ENCODE measurements around the gene ACSS3.
"Not testable (repeated sequence)": the region's sequence is repeated elsewhere in the genome, so short reads cannot be mapped to it uniquely, and the experiment has no call there.

Gene ACSS3

DNA sequence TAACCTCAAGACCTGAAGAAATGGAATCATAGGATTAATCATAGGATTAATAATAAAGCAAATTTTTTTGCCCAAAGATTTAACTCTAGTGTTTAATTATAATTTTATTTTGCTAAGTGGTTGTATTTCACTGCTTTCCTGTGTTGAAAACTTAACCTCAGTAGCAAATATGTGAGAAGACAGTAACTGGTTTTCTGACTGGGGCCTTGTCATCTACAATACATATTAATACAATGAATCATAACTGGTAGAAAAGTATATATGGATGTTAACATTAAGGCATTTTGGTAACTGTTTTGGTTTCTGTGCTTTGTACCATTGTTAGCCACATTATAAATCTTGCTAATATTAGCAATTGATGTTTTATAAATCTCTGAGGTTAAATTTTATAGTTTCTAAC is 92.2 kb downstream of the ACSS3 start:
- DNase-seq: no peak

DNA sequence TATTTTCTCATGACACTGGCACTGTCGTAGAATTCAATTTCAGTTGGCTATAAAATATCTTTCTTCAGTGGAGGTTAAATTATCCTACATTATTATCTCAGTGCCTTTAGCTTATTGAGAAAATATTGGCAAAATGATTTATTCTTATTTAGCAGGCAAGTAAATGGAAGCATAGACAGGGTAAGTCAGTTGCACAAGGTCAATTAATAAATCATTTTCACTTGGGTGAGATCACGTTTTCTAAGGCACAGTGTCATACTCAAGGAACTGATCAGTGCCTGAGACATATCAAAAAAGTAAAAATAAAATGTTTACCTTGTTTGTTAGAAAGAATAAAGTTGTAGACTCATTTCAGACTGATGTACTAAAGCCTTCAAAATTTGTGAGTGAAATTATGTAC is 95.0 kb downstream of the ACSS3 start:
- DNase-seq: no peak

DNA sequence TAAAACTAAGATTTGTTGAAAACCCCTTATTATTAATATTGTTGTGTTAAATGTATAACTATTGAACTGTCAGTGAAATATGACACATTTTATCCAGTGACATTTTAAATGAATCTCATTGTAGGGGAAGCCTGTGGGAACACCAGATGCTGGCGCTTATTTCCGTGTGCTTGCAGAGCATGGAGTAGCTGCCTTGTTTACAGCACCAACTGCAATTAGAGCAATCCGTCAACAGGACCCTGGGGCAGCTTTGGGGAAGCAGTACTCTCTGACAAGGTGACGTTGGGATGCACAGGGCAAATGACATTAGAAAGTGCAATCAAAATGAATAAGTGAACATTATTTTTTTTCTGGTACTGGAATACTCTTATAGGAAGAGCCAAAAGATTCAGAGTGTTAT is 96.8 kb downstream of the ACSS3 start:
- DNase-seq: no peak

DNA sequence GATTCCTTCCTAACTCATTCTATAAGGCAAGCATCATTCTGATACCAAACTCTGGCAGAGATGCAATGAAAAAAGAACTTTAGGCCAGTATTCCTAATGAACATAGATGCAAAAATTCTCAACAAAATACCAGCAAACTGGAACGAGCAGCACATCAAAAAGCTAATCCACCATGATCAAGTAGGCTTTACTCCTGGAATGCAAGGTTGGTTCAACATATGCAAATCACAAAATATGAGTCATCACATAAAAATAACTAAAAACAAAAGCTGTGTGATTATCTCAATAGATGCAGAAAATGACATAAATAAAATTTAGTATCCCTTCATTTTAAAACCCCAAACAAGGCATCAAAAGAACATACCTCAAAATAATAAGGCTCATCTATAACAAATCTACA is 98.9 kb downstream of the ACSS3 start:
- no peak for DNase-seq

DNA sequence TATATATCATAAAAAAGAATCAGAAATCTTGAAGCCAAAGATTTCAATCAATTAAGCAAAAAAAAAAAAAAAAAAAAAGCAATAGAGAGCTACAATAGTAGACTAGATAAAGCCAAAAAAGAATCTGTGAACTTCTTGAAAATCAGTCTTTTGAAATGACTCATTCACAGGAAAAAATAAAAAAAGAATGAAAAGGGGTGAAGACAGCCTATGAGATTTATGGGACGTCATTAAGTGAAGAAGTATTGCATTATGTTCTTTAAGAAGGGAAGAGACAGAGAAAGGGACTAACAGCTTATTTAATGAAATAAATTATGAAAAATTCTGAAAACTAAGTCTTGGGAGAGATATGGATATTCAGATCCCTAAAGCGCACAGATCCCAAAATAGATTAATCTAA is 103.8 kb downstream of the ACSS3 start:
- no peak for DNase-seq

DNA sequence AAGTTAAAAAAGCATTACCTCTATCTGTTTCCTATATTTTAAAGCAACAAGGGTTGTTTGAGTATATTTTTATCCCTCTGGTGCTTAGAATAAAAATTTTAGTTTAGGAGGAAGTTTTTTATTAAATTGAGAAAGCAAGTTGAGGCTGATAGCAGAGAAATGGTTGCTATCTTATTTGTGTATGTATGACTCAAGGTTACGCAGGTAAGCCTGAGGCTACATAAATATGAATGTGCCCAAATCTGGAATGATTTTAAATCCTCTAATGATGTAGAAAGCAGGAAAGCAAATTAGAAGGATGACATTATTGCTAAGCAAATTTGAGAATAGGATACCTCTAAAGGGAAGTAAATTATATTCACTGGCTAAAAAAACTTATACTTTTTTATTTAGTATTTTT is 109.8 kb downstream of the ACSS3 start:
- DNase-seq: no peak

DNA sequence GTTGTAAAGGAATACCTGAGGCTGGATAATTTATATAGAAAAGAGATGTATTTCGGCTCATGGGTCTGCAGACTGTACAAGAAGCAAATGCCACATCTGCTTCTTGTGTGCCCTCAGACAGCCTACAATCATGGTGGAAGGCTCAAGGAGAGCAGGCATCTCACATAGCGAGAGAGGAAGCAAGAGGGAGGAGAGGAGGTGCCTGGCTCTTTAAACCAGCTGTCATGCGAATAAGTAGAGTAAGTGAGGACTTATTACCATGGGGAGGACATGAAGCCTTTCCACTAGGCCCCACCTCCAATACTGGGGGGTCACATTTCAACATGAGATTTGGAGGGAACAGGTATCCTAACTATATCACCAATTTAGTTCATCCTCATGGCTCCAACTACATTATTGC is 118.7 kb downstream of the ACSS3 start:
- DNase-seq: no peak

DNA sequence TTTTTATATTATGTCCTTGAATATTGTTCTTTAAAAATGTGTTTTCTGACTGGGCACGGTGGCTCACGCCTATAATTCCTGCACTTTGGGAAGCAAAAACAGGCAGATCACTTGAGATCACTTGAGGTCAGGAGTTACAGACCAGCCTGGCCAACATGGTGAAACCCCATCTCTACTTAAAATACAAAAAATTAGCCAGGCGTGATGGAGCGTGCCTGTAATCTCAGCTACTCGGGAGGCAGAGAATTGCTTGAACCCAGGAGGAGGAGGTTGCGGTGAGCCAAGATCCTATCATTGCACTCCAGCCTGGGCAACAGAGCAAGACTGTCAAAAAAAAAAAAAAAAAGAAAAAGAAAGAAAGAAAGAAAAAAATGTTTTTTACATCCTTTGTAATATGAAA is 122.7 kb downstream of the ACSS3 start:
- not testable (repeated sequence) for DNase-seq

DNA sequence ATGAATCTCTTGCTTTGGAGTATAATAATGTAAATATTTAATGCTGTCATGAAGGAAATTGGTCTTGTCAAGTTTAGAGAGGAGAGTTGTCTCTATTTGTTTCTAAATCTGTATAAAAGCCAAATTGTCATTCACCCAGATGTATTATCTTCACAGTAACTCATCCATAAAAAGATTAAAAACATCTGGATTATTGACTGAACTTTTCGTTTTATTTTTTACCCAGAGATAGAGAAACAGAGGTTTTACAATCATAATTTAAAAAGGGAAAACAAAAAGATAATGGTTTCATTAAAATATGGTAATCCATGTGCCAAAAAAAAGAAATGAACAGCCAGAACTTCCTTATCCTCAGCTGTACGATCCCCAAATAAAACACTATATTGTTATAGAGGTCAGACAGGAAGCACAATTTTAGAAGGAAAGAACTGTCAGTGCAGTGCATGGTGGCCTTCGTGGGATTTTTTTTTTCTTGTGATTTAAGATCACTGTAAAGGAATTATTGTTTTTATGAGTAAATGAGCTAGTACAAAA is 125.9 kb downstream of the ACSS3 start:
- DNase-seq: no peak

DNA sequence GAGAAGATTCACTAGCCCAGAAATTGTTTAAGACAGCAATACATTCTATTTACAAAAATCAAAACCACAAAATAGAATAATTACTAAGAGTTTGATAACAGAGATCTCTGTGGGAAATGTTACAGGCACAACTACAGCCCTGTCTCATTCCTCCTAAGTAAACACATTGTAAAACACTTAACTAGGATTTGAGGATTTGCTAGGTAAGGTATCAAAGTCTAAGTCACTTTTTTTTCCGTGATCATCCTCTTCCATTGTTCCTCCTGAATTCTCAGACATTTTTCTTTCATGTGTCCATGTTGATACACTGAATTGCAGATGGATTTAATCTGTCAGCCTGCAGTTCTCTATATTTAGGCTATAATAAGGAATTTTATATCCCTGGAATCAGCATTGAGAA is 127.5 kb downstream of the ACSS3 start:
- no peak for DNase-seq

DNA sequence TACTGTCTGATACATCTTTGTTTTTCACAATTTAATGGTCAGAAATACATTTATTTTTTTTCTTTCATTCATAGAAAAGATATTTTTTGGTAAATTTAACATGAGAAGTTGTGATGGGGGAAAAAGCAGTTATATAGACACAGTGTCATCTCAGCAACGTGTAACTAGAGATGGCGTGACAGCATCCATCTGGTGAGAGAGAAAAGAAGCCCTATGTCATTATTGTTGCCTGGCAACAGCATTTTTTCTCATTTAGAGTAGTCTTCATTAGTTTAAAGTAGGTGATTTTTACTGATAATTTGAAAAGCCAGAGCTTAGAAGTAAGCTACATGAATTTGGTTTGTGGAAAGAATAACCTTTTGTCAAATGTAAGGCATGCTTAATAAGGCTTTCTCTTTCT is 128.6 kb downstream of the ACSS3 start:
- DNase-seq: no peak

DNA sequence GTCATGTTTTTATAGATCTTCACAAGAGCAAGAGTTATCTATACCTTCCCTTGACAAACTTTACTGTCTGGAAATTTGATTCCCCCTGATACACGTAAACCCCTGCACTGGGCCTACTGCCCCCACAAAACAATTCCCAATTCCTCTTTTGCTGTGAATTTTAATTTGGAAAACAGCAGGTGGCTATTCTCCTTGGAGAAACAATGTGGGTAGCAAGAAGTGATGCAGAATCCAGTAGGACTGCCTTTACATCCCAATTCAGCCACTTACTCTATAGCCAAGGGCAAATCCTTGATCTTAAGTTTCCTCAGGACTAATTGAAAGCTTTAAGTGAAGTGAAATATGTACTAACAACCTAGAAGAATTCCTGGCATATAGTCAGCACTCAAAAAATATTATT is 129.3 kb downstream of the ACSS3 start:
- DNase-seq: no peak

DNA sequence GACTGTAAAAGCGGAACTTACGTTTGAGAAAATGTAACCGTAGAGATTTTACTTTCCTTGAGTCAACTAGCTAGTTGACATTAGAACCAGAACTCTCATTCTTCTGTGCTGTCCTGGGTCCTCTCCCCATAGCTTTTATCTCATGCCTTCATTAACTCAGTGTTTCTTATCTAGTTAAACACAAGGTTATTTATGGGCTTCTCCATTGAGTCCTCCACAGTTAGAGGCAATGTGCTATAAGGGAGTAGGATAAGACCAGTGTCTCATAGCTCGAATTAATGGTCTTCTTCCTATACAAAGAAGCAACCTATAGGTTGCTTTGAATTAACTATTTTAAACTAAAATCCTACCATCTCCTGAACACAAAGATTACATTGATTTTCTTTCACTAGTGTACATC is 129.8 kb downstream of the ACSS3 start:
- no peak for DNase-seq

DNA sequence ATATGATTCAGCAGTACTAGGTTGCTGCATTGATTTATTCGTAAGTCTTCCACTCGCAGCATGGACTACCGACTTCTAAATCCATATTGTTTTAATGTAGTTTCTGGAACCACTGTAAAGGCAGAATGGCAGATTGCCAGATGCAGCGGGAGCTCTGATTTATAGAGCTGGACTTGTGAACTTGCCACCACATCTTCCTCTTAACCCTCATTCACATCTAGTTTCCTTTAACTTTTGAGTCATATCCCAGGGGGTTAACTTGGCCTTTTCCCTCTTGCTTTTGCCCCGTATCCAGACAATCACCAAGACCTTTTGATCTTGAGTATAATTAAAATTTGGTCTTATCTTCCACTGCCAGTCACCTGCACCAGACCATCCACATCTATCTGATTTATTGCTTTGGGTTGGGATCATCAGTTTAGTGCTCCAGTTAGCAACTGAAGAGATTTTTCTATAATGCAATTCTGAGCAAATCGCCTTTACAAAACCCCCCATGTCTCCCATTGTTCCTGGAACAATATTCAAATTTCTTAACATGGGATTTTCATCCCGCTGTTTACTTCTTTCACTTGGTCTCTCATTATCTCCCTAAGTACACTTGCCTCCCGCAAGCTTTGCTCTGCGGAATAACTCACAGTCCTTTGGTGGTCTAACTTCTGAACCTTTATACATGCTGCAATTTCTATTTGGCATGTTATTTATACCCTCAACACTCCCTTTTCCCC is 130.5 kb downstream of the ACSS3 start:
- DNase-seq: no peak

DNA sequence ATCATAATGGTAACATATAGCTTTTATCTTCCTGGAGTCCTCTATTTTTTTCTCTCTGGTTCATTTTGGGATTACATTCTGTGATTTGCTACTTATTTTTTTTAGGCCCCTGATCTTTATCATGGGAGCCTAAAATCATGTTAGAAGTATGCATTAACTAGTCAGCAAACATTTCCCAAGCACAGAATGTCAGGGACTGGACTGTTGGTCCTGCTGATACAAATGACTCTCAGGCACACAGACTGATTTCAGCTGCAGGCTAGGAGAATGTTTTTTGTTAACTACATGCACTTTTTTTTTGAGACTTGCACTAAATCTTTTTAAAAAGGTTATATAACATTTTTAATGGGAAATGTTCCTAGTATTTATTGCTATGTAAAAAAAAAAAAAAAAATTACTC is 131.1 kb downstream of the ACSS3 start:
- no peak for DNase-seq

DNA sequence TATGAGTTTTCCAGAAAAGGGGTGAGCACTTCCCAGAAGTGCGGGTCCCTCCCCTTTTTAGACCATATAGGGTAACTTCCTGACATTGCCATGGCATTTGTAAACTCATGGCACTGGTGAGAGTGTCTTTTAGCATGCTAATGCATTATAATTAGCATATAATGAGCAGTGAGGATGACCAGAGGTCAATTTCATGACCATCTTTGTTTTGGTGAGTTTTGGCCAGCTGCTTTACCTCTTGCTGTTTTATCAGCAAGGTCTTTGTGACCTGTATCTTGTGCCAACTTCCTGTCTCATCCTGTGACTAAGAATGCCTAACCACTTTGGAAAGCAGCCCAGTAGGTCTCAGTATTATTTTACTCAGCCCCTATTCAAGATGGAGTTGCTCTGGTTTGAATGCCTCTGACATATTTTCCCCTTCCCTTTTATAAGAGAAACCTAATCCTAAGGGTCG is 131.9 kb downstream of the ACSS3 start:
- not testable (repeated sequence) for DNase-seq

DNA sequence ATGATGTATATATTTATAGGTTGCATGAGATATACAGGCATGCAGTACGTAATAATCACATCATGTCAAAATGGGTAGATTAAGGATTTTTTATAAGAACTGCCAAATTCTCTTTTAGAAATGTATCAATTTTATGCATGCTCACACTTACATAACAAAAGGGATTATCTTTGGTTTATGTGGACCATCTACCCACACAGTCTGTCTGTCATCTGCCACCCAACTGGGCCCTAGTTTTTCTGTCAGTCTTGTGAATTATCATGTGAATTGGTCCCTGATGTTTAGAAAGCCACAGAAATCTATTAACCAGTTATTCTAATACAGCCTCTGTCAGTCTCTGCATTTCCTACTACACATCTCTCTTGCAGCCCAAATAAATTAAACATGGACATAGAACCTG is 133.4 kb downstream of the ACSS3 start:
- no peak for DNase-seq

DNA sequence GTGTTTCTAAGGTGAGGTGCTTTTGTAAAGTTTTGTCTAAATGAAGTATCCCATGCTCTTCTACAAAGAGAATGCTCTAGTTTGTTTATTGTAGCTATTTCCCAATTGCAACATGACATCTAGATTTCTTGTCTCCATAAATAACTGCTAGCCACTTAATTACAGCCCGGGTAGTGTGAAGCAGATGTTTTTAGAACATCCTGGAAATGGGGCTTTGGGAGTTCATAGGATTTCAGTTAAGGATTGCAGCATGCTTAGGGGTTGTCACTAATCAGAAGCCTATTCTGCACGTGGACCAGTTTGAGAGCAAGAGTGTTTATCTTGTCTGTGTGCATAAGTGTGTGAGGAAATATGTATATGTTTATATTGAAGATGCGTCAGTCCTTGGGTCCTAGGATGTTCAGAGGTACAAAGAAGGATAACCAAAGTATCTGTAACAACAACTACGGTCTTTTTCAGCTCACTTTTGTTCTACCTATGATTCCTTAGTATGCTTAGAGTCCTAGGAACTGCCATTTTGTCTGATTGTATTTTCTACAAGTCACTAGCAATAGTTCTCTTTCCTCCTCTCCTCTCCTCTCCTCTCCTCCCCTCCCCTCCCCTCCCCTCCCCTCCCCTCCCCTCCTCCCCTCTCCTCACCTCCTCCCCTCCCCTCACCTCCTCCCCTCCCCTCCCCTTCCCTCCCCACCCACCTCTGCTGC is 135.3 kb downstream of the ACSS3 start:
- DNase-seq: no peak

DNA sequence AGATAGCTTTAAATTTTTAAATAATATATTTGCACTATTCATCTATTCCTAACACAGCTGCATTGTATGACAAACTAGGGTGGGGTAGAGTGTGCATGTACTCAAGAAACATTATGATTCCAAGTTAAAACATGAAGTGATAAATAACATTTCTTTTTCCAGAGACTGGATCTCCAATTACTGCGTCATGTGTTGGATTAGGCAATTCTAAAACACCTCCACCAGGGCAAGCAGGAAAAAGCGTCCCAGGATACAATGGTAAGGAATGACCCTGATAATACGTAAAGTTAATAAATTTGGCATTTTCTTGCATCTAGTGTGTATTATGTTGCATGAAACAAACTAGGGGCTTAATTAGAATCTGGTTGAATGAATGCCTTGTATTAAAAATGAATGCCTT is 138.9 kb downstream of the ACSS3 start:
- DNase-seq: no peak

DNA sequence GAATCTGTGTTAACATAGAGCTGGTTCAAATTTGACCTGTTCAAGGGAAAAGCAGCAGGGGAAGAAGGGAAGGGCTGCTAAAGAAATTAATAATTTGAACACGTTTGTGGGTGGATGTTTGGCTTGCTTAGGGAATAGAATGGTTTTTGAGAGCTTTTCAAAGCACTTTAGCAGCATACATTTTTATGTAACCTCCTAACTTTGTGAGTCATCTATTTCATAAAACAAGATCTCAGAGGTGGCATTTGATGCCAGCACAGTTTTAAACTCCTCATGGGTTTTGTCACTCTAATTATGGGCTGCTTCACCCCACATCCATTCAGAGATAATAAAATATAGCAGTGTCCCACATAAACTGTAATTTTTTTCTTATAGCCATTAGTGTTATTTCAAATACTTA is 143.8 kb downstream of the ACSS3 start:
- no peak for DNase-seq

DNA sequence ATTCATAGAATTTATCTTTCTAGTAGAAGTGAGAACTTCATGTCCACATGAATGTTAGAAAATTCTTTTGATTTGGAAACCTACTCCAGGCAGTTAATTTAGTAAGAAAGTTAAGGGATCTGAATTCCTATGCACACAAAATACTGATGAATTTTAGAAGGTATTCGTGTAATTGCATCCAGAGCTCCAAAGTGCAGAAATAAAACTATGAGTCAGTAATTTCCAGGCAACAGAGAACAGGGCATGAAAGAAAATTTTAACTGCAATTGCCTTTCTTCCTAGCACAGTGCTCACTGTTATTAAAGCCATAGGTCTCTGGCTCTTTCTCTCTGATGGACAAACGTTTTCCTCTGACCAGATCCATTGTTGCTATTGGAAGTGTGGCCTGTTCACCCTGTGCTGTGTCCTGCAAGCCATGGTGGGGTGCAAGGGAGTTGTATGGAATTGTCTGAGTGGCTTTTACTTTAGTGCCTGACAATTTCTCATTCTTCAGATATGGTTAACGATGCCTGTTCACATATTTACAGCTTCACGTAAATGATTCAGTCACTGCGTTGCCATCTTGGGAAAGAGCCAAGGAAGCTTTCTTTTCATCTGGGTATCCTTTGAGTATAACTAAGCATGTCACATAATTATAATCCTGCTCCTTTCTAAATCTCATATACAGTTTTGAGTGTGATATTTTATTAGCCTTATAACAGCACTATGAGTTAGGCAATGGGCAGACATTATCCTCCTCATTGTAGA is 145.1 kb downstream of the ACSS3 start:
- no peak for DNase-seq

DNA sequence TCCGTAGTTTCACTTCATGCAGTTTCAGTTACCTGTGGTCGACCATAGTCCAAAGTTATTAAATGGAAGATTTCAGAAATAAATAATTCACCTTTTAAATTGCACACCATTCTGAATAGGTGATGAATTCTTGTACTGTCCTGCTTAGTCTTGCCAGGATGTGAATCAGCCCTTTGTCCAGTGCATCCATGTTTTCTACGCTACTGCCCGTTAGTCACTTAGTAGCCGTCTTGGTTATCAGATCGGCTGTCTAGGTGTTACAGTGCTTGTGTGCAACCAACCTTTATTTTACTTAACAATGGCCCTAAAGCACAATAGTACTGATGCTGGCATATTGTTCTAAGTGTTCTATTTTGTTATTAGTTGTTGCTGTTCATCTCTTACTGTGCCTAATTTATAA is 146.7 kb downstream of the ACSS3 start:
- DNase-seq: no peak

DNA sequence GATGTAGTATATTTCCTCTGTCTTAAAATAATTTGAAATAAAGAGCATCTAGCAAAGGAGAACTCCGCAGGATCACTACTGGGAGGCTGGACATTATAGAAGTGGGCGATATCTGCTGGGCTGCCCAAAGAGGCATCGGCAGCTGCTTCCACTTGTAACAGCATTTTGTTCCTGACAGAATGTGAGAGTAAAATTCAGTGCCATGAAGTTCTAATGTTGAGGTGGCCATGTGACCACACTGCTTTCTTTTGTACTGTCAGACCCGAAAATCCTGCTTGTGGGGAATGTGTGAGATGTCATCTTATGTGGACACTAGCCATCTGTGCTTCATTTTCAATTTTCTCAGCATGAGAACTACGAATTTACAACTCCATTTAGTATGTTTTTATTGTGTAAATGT is 151.9 kb downstream of the ACSS3 start:
- no peak for DNase-seq
